ENCODE results near the gene NDUFB8.

Gene NDUFB8

GRCh38 chr10:100568912-100569311 is 39.2 kb upstream of the NDUFB8 start:
- no peak overlapping the region for H3K27ac ChIP-seq (ENCODE audit: low read depth, low read length)
- no peak overlapping the region for H2AFZ ChIP-seq (ENCODE audit: low read depth, low read length, severe bottlenecking)
- H3K9me3 ChIP-seq (ENCODE audit: insufficient read depth, low read length): no peaks in the 10 kb centered on the region
- no peaks in the 10 kb centered on the region for H4K20me1 ChIP-seq (ENCODE audit: low read depth, low read length)
- TF ChIP-seq EZH2phosphoT487 (conservative IDR thresholded peaks at IDR 0.05; ENCODE audit: low read length) (no peak), CTCF (IDR thresholded peaks at IDR 0.05; ENCODE audit: insufficient read depth, low read length, poor library complexity, severe bottlenecking) (no peak)
- H3K9ac ChIP-seq (ENCODE audit: low read length): no peak overlapping the region
- no peaks in the 10 kb centered on the region for H3F3A ChIP-seq (ENCODE audit: insufficient read depth)
- no peak overlapping the region for H3K4me2 ChIP-seq (ENCODE audit: low read depth, low read length, poor library complexity, severe bottlenecking)
- no peak overlapping the region for H3K4me3 ChIP-seq (ENCODE audit: insufficient read depth, low read length, poor library complexity, severe bottlenecking)
- H3K79me2 ChIP-seq (ENCODE audit: insufficient read depth, low read length): no peaks in the 10 kb centered on the region
- no peaks in the 10 kb centered on the region for H3K9me2 ChIP-seq (replicated peaks; ENCODE audit: insufficient read depth, low read length)
- H3K27me3 ChIP-seq (ENCODE audit: low read length): no peaks in the 10 kb centered on the region
- H3K36me3 ChIP-seq (ENCODE audit: low read length): no peaks in the 10 kb centered on the region

GRCh38 chr10:100567826-100568225 is 38.2 kb upstream of the NDUFB8 start:
- H3F3A ChIP-seq (ENCODE audit: insufficient read depth): no peaks in the 10 kb centered on the region
- no peaks in the 10 kb centered on the region for H4K20me1 ChIP-seq (ENCODE audit: low read depth, low read length)
- no peaks in the 10 kb centered on the region for H3K9me2 ChIP-seq (replicated peaks; ENCODE audit: insufficient read depth, low read length)
- H2AFZ ChIP-seq (ENCODE audit: low read depth, low read length, severe bottlenecking): no peak overlapping the region
- H3K36me3 ChIP-seq (ENCODE audit: low read length): no peaks in the 10 kb centered on the region
- no peaks in the 10 kb centered on the region for H3K9me3 ChIP-seq (ENCODE audit: insufficient read depth, low read length)
- H3K4me2 ChIP-seq (ENCODE audit: low read depth, low read length, poor library complexity, severe bottlenecking): no peak overlapping the region
- H3K27ac ChIP-seq (ENCODE audit: low read depth, low read length): no peak overlapping the region
- H3K27me3 ChIP-seq (ENCODE audit: low read length): no peaks in the 10 kb centered on the region
- TF ChIP-seq CTCF (IDR thresholded peaks at IDR 0.05; ENCODE audit: insufficient read depth, low read length, poor library complexity, severe bottlenecking) (no peak), EZH2phosphoT487 (conservative IDR thresholded peaks at IDR 0.05; ENCODE audit: low read length) (no peak)
- H3K9ac ChIP-seq (ENCODE audit: low read length): no peak overlapping the region
- no peaks in the 10 kb centered on the region for H3K79me2 ChIP-seq (ENCODE audit: insufficient read depth, low read length)
- H3K4me3 ChIP-seq (ENCODE audit: insufficient read depth, low read length, poor library complexity, severe bottlenecking): no peak overlapping the region

- H3K4me3 ChIP-seq (ENCODE audit: insufficient read depth, low read length, poor library complexity, severe bottlenecking): no peak overlapping the region
- no peak overlapping the region for H3K9ac ChIP-seq (ENCODE audit: low read length)
- H3K9me2 ChIP-seq (replicated peaks; ENCODE audit: insufficient read depth, low read length): no peaks in the 10 kb centered on the region
- no peak overlapping the region for H3K27ac ChIP-seq (ENCODE audit: low read depth, low read length)
- H3K79me2 ChIP-seq (ENCODE audit: insufficient read depth, low read length): no peaks in the 10 kb centered on the region
- no peak overlapping the region for H2AFZ ChIP-seq (ENCODE audit: low read depth, low read length, severe bottlenecking)
- no peaks in the 10 kb centered on the region for H4K20me1 ChIP-seq (ENCODE audit: low read depth, low read length)
- H3K27me3 ChIP-seq (ENCODE audit: low read length): no peaks in the 10 kb centered on the region
- H3K4me2 ChIP-seq (ENCODE audit: low read depth, low read length, poor library complexity, severe bottlenecking): no peak overlapping the region
- no peaks in the 10 kb centered on the region for H3K36me3 ChIP-seq (ENCODE audit: low read length)
- H3K9me3 ChIP-seq (ENCODE audit: insufficient read depth, low read length): no peaks in the 10 kb centered on the region
- no peak for TF ChIP-seq CTCF (IDR thresholded peaks at IDR 0.05; ENCODE audit: insufficient read depth, low read length, poor library complexity, severe bottlenecking)
- no peak for TF ChIP-seq EZH2phosphoT487 (conservative IDR thresholded peaks at IDR 0.05; ENCODE audit: low read length)
- no peaks in the 10 kb centered on the region for H3F3A ChIP-seq (ENCODE audit: insufficient read depth)
These were observed 37.6 kb upstream of the NDUFB8 start for GRCh38 chr10:100567249-100567648.
